SK-N-SH (cell line): ENCODE data around the gene APOM. TPM values are rescaled to one million over a fixed set of nuclear protein-coding genes. Genes with fewer than 3 reads are reported as not detected.

Experiments
- CTCF ChIA-PET: fragments of 300-600, 350-600 bp; formaldehyde crosslinking; extraction: SDS; loops from one replicate; lab custom pipeline; 2021; lab: Yijun Ruan, JAX
- POLR2A ChIA-PET: fragments of 350-600 bp; sonication (Branson Sonifier 250); formaldehyde crosslinking; extraction: SDS; loops from one replicate; lab custom pipeline; 2020; ENCODE audit warnings: antibody characterized with exemption, inconsistent platforms; lab: Yijun Ruan, JAX
- DNase-seq: peaks from one replicate; pipeline ENCODE4 v3.0.0; 2012
- H2AFZ ChIP-seq: fragments of 200-600 bp; sonication (generic); 2 replicates; pipeline ENCODE4 v1.8.1; 2016; ENCODE audit warnings: antibody characterized with exemption, mild to moderate bottlenecking, low read depth
- H3F3A ChIP-seq: fragments of 200-600 bp; sonication (generic); replicated peaks from 2 replicates; pipeline ENCODE3; 2016; ENCODE audit warnings: antibody characterized with exemption, mild to moderate bottlenecking; ENCODE audit not compliant: insufficient read depth
- H3K27ac ChIP-seq, 2 experiments: fragments of 200-500 bp in 1 of 2; fragments of 200-600 bp in 1 of 2; sonication (Bioruptor generic) in 1 of 2; sonication (generic), shearing (Covaris generic) in 1 of 2; 2 replicates each; pipeline versions ENCODE4 v1.5.1 to v1.6.1; 2014 to 2016; ENCODE audit warnings: low read depth in 2 of 2, inconsistent platforms in 1 of 2, low read length in 1 of 2, mild to moderate bottlenecking in 1 of 2, mixed read lengths in 1 of 2
- H3K27me3 ChIP-seq: fragments of 200-600 bp; sonication (generic), shearing (Covaris generic); 2 replicates; pipeline ENCODE4 v1.6.1; 2016; ENCODE audit warnings: mixed run types; ENCODE audit not compliant: insufficient read depth
- H3K36me3 ChIP-seq, 2 experiments: fragments of 200-500 bp in 1 of 2; fragments of 200-600 bp in 1 of 2; sonication (Bioruptor generic) in 1 of 2; sonication (generic) in 1 of 2; replicated peaks in 1 of 2; 2 replicates each; pipeline versions ENCODE3 to v1.5.1; 2014 to 2016; ENCODE audit warnings: low read length in 1 of 2, mild to moderate bottlenecking in 1 of 2; ENCODE audit not compliant: insufficient read depth in 2 of 2, control insufficient read depth in 1 of 2
- H3K4me1 ChIP-seq, 2 experiments: fragments of 200-500 bp in 1 of 2; fragments of 200-600 bp in 1 of 2; sonication (Bioruptor generic) in 1 of 2; sonication (generic), shearing (Covaris generic) in 1 of 2; 2 replicates each; pipeline versions ENCODE4 v1.5.1 to v1.6.1; 2014 to 2016; ENCODE audit warnings: low read depth in 1 of 2, low read length in 1 of 2, mixed run types in 1 of 2; ENCODE audit not compliant: insufficient read depth in 2 of 2, control insufficient read depth in 1 of 2
- H3K4me2 ChIP-seq: fragments of 200-600 bp; sonication (generic), shearing (Covaris generic); 2 replicates; pipeline ENCODE4 v1.6.1; 2017; ENCODE audit warnings: mixed run types
- H3K4me3 ChIP-seq, 2 experiments: fragments of 200-500 bp in 1 of 2; fragments of 200-600 bp in 1 of 2; sonication (Bioruptor generic) in 1 of 2; sonication (generic), shearing (Covaris generic) in 1 of 2; 2 replicates each; pipeline versions ENCODE4 v1.5.1 to v1.8.1; 2014 to 2016; ENCODE audit warnings: low read depth in 2 of 2, inconsistent platforms in 1 of 2, low read length in 1 of 2, mild to moderate bottlenecking in 1 of 2, mixed read lengths in 1 of 2, moderate library complexity in 1 of 2
- H3K79me2 ChIP-seq: fragments of 200-600 bp; sonication (generic); 2 replicates; pipeline ENCODE4 v1.8.1; 2017; ENCODE audit warnings: mild to moderate bottlenecking; ENCODE audit not compliant: insufficient read depth
- H3K9ac ChIP-seq: fragments of 200-600 bp; sonication (generic); 2 replicates; pipeline ENCODE4 v1.6.1; 2017; ENCODE audit warnings: mixed run types
- H3K9me2 ChIP-seq: fragments of 200-600 bp; sonication (generic); 2 replicates; pipeline ENCODE4 v1.6.1; 2017; ENCODE audit warnings: mixed run types
- H3K9me3 ChIP-seq: fragments of 200-600 bp; sonication (generic); 2 replicates; pipeline ENCODE4 v1.6.1; 2017; ENCODE audit warnings: mixed run types, mild to moderate bottlenecking, moderate library complexity
- H4K20me1 ChIP-seq: fragments of 200-600 bp; sonication (generic); 2 replicates; pipeline ENCODE4 v1.6.1; 2017; ENCODE audit warnings: mild to moderate bottlenecking, mixed run types; ENCODE audit not compliant: insufficient read depth
- ELF1 ChIP-seq: IDR thresholded peaks from 2 replicates; pipeline ENCODE4 v1.4.0; 2012
- EZH2phosphoT487 ChIP-seq: fragments of 200-600 bp; sonication (generic); IDR thresholded peaks from 2 replicates; pipeline ENCODE4 v1.6.1; 2017; ENCODE audit warnings: low read depth, mixed run types, mild to moderate bottlenecking, antibody characterized with exemption, moderate library complexity, borderline replicate concordance
- FOXJ3 ChIP-seq: sonication (generic); formaldehyde crosslinking; IDR thresholded peaks from 2 replicates; pipeline ENCODE4 v1.5.1; 2020; ENCODE audit warnings: mild to moderate bottlenecking, missing genetic modification reagents
- GABPA ChIP-seq: IDR thresholded peaks from 2 replicates; pipeline ENCODE4 v1.4.0; 2012; ENCODE audit warnings: low read depth, mild to moderate bottlenecking
- GATA2 ChIP-seq: sonication (generic); formaldehyde crosslinking; IDR thresholded peaks from 2 replicates; pipeline ENCODE4 v1.5.0; 2020; ENCODE audit warnings: mild to moderate bottlenecking, missing genetic modification reagents
- JUND ChIP-seq: IDR thresholded peaks from 2 replicates; pipeline ENCODE4 v1.4.0; 2012
- RCOR1 ChIP-seq: fragments of 150-350 bp; IDR thresholded peaks from 2 replicates; pipeline ENCODE4 v1.6.1; 2017; ENCODE audit warnings: antibody characterized with exemption, low read length
- TAF1 ChIP-seq: IDR thresholded peaks from 2 replicates; pipeline ENCODE4 v1.6.1; 2012; ENCODE audit warnings: low read depth, mild to moderate bottlenecking, low read length, moderate library complexity, borderline replicate concordance
- TCF12 ChIP-seq: IDR thresholded peaks from 2 replicates; pipeline ENCODE4 v1.4.0; 2012
- YY1 ChIP-seq: IDR thresholded peaks from 2 replicates; pipeline ENCODE4 v1.4.0; 2012; ENCODE audit warnings: low read depth, mild to moderate bottlenecking
- WGBS: methylation state at CpG from one replicate; pipeline ENCODE4 v1.1.6; 2017; ENCODE audit warnings: low lambda C conversion rate; 5-methylcytosine and 5-hydroxymethylcytosine counted together
- polyA plus RNA-seq, 3 experiments: library from polyadenylated mRNA; depleted of rRNA; stranded (reverse); fragments of >200 nt; gene quantifications; 2 replicates each; pipeline ENCODE4 v1.2.3, GENCODE V29; 2012
- TF ChIP-seq, protein P1 (sequence below): IDR thresholded peaks from 2 replicates; pipeline ENCODE4 v1.4.0; 2012; ENCODE audit warnings: low read depth, borderline replicate concordance
- TF ChIP-seq, protein P2 (sequence below): fragments of 150-350 bp; IDR thresholded peaks from 2 replicates; pipeline ENCODE4 v1.6.1; 2016; ENCODE audit warnings: mild to moderate bottlenecking, low read depth, low read length
- TF ChIP-seq, protein P3 (sequence below): IDR thresholded peaks from 2 replicates; pipeline ENCODE4 v1.4.0; 2012; ENCODE audit warnings: low read depth
- TF ChIP-seq, protein P4 (sequence below): IDR thresholded peaks from 2 replicates; pipeline ENCODE4; 2012

The APOM gene
- polyA plus RNA-seq, 1 of the 3 experiments (the other 2 are of a cell fraction) = 6.8 TPM

DNA sequence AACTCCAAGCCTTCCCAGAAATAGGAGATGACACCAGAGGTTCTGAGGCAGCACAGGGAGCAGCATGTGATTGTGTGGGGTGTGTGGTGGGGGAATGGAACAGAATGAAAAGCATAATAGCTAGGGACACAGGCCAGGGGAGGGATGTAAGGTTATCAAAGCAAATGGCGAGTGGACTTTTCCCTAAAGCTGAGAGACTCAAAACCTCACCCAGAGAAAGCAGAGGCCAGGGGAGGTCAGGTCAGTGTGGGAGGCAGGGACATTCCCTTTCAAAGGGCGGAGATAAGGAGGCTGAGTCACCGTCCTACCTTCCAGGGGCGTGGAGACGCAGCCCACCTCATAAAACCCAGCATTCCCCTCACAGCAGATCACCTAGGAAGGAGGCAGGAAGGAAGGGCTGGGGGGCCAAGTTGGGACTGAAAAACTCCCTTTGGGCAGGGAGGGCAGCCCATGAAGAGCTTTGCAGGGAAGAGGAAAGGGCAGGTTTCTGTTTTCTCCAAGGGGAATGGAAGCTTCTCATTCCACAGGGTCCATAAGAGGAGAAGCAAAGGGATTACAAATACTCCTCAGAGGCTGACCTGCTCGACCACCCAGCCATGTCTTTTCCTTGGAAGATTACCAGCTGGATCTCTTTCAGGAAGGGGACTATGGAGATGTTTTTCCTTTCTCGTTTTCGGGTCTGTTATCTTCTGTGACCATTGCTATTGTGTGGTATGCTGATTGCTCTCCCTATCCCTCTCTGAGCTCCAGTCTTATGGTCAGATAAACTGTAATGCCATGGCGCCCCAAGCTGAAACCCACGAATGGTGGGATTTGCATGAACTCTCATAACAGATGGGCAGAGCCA, 34.8 kb downstream of the APOM start:
- Histone ChIP-seq H3K4me1 (no peaks in the 10 kb centered on the region), H3K9me2 (no peaks in the 10 kb centered on the region), H3K4me2 (no peak overlapping the region), H3K36me3 (peaks cover 18 to 56% of the 10 kb centered on the region in 2 experiments), H2AFZ (no peak overlapping the region), H3K27me3 (no peaks in the 10 kb centered on the region), H3K9ac (no peak overlapping the region), H3K9me3 (no peaks in the 10 kb centered on the region), H3K79me2 (no peaks in the 10 kb centered on the region), H3K27ac (no peak overlapping the region), H4K20me1 (no peaks in the 10 kb centered on the region), H3F3A (no peaks in the 10 kb centered on the region), H3K4me3 (no peak overlapping the region)
- ChIA-PET POLR2A (no interaction called here), CTCF (interaction anchor here (0.7 to 4.5 kb wide), 9 partner anchors 10 to 146 kb away, joined by 3 to 29 read pairs (median 5); partner anchors contain the start of genes C6orf47, LY6G5C and VARS1)
- DNase-seq = no peak
- WGBS = 80% methylated on average over 10 of the region's 10 CpGs
- TF ChIP-seq JUND = no peak
- no peak for TF ChIP-seq GABPA
- no peak for TF ChIP-seq ELF1
- no peak for TF ChIP-seq RCOR1
- TF ChIP-seq, protein P1, sequence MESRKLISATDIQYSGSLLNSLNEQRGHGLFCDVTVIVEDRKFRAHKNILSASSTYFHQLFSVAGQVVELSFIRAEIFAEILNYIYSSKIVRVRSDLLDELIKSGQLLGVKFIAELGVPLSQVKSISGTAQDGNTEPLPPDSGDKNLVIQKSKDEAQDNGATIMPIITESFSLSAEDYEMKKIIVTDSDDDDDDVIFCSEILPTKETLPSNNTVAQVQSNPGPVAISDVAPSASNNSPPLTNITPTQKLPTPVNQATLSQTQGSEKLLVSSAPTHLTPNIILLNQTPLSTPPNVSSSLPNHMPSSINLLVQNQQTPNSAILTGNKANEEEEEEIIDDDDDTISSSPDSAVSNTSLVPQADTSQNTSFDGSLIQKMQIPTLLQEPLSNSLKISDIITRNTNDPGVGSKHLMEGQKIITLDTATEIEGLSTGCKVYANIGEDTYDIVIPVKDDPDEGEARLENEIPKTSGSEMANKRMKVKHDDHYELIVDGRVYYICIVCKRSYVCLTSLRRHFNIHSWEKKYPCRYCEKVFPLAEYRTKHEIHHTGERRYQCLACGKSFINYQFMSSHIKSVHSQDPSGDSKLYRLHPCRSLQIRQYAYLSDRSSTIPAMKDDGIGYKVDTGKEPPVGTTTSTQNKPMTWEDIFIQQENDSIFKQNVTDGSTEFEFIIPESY = no peak
- TF ChIP-seq, protein P2, sequence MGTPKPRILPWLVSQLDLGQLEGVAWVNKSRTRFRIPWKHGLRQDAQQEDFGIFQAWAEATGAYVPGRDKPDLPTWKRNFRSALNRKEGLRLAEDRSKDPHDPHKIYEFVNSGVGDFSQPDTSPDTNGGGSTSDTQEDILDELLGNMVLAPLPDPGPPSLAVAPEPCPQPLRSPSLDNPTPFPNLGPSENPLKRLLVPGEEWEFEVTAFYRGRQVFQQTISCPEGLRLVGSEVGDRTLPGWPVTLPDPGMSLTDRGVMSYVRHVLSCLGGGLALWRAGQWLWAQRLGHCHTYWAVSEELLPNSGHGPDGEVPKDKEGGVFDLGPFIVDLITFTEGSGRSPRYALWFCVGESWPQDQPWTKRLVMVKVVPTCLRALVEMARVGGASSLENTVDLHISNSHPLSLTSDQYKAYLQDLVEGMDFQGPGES = no peak
- no peak for TF ChIP-seq FOXJ3 (CRISPR knock-in tag)
- no peak for TF ChIP-seq YY1
- TF ChIP-seq TCF12 = no peak
- no peak for TF ChIP-seq GATA2
- no peak for TF ChIP-seq EZH2phosphoT487
- TF ChIP-seq TAF1 = no peak
- TF ChIP-seq, protein P3, sequence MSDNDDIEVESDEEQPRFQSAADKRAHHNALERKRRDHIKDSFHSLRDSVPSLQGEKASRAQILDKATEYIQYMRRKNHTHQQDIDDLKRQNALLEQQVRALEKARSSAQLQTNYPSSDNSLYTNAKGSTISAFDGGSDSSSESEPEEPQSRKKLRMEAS = no peak
- TF ChIP-seq, protein P4, sequence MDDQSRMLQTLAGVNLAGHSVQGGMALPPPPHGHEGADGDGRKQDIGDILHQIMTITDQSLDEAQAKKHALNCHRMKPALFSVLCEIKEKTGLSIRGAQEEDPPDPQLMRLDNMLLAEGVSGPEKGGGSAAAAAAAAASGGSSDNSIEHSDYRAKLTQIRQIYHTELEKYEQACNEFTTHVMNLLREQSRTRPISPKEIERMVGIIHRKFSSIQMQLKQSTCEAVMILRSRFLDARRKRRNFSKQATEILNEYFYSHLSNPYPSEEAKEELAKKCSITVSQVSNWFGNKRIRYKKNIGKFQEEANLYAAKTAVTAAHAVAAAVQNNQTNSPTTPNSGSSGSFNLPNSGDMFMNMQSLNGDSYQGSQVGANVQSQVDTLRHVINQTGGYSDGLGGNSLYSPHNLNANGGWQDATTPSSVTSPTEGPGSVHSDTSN = no peak
